ENCODE results near the gene NECTIN2.
"Not testable (repeated sequence)": the region's sequence is repeated elsewhere in the genome, so short reads cannot be mapped to it uniquely, and the experiment has no call there.

Gene NECTIN2

DNA sequence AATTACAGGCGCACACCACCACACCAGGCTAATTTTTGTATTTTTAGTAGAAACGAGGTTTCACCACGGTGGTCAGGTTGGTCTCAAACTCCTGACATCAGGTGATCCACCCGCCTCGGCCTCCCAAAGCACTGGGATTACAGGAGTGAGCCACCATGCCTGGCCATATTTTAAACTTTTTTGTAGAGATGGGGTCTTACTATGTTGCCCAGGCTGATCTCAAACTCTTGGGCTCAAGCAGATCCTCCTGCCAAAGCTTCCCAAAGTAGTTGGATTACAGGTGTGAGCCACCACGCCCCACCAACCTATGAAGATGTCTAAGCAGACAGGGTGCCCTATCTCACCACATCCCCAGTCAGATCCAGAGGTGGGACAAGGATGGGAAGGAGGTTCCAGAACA lies 65.8 kb downstream of the NECTIN2 start:
- not testable (repeated sequence) for DNase-seq

- DNase-seq = no peak
Observed at GRCh38 chr19:44912854-44913253, 66.8 kb downstream of the NECTIN2 start.

DNA sequence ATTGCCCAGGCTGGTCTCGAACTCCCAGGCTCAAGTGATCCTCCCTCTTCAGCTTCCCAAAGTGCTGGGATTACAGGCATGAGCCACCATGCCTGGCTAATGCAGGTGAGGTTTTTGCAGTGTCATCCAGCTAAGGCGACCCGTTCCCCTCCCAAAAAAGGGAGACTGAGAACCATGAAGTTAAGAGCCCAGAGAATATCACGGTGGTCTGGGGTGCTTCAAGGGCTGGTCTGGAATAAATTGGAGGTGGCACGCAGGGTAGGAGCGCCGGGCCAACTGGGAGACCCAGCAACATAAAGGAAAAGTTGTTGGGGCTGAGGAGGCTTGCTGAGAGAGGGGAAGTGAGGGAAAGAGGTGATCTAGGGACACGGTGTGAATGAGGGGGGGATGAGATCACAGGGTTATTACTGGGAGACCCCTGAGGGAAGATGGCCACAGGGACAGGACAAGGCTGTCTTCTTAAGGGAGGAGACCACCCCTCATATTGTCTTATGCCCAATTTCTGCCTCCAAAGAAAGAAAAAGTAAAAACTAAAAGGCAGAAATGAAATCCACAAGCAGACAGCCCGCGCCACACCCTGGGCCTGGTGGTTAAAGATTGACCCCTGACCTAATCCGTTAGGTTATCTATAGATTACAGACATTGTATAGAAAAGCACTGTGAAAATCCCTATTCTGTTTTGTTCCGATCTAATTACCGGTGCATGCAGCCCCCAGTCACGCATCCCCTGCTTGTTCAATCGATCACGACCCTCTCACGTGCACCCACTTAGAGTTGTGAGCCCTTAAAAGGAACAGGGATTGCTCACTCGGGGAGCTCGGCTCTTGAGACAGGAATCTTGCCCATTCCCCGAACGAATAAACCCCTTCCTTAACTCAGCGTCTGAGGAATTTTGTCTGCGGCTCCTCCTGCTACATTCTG lies 67.7 kb downstream of the NECTIN2 start:
- not testable (repeated sequence) for DNase-seq

- DNase-seq = peak; percentile 86
Observed at GRCh38 chr19:44914433-44915206, 68.5 kb downstream of the NECTIN2 start, which contains the start of gene APOC1. Gene APOC1, plus strand, starts transcription at chr19:44914608. Its CDS starts 284 bp downstream, at chr19:44914892.

GRCh38 chr19:44924243-44924725 lies 78.2 kb downstream of the NECTIN2 start:
- no peak for DNase-seq

- DNase-seq = no peak
Observed at GRCh38 chr19:44925114-44925891, 79.2 kb downstream of the NECTIN2 start.

DNA sequence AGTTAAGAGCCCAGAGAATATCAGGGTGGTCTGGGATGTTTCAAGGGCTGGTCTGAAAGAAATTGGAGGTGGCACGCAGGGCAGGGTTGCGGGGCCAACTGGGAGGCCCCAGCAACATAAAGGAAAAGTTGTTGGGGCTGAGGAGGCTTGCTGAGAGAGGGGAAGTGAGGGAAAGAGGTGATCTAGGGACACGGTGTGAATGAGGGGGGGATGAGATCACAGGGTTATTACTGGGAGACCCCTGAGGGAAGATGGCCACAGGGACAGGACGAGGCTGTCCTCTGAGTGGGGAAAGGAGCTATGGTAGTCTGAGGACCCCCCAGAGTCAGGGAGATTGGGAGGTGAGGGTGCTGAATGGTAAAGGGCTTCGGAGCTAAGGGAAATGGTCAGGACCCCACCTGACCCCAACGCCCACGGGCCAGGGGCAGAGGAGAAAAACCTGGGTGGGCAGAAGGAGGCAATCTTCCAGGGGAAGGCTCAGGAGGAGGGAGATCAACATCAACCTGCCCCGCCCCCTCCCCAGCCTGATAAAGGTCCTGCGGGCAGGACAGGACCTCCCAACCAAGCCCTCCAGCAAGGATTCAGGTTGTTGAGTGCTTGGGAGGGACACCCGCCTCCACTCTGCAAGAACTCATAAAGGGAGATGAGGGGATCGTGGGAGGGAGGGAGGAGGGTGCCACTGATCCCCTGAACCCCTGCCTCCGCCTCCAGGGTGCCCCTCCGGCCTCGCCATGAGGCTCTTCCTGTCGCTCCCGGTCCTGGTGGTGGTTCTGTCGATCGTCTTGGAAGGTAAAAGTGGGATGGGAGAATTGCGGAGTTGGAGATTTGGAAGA lies 80.4 kb downstream of the NECTIN2 start:
- not testable (repeated sequence) for DNase-seq

DNA sequence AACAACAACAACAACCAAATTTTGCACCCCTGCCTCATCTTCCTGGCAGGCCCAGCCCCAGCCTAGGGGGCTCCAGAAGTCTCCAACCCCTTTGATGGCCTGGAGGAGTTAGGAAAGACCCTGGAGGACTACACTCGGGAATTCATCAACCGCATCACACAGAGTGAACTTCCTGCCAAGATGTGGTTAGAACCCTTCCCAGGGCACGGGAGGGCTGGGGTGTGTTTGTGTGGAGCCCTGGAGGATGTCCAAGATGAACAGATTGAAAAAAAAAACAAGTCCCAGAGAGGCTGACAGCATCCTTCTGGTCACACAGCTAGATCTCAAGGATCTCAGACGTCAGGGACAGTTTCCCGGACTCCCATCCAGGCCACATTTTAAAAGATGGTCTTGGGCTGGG lies 81.6 kb downstream of the NECTIN2 start:
- DNase-seq = no peak

GRCh38 chr19:44930088-44930487 lies 84.0 kb downstream of the NECTIN2 start:
- DNase-seq = no peak

DNA sequence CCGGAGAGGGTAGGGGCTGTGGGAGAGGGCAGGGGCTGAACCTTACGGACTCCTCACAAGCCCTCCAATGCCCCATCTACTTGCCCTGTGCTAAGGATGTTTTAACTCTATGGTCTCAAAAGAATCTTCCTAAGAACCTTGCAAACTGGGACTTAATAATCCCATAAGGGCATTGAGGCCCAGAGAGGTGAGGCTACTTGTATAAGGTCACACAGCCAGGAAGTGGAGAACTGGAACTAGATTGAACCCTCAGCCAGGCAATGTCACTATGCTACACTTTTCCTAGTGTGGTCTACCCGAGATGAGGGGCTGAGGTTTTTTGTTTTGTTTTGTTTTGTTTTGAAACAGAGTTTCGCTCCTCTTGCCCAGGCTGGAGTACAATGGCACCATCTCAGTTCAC lies 85.4 kb downstream of the NECTIN2 start:
- no peak for DNase-seq
